K562 (cell line): ENCODE measurements around the gene VDAC1. TPM values are rescaled to one million over a fixed set of nuclear protein-coding genes. Genes with fewer than 3 reads are reported as not detected.

Experiments used
- ARID1B ChIP-seq: fragments of 450-650 bp; IDR thresholded peaks from 2 replicates; pipeline ENCODE4 v1.6.1; 2016; ENCODE audit warnings: antibody characterized with exemption, mild to moderate bottlenecking, inconsistent platforms
- ARNT ChIP-seq, 2 experiments: fragments of 450-650 bp; IDR thresholded peaks; 2 replicates each; pipeline ENCODE4 v1.6.1; 2016; ENCODE audit warnings: mild to moderate bottlenecking in 1 of 2
- BCOR ChIP-seq: fragments of 450-650 bp; IDR thresholded peaks from 2 replicates; pipeline ENCODE4 v1.6.1; 2016
- CBFA2T2 ChIP-seq: fragments of 450-650 bp; conservative IDR thresholded peaks from 2 replicates; pipeline ENCODE4 v1.6.1; 2017; ENCODE audit warnings: mild to moderate bottlenecking
- CBFA2T3 ChIP-seq: fragments of 450-650 bp; IDR thresholded peaks from 2 replicates; pipeline ENCODE4 v1.6.1; 2017
- HSF4 ChIP-seq: fragments of 250-450 bp; sonication (Bioruptor Pico); IDR thresholded peaks from 2 replicates; pipeline ENCODE4 v2.1.2; 2022; ENCODE audit warnings: mild to moderate bottlenecking, moderate library complexity, borderline replicate concordance
- LARP7 ChIP-seq: fragments of 450-650 bp; IDR thresholded peaks from 2 replicates; pipeline ENCODE4 v1.6.1; 2016
- MTF1 ChIP-seq: fragments of 250-450 bp; sonication (Bioruptor Pico); IDR thresholded peaks from 2 replicates; pipeline ENCODE4 v1.9.0; 2021; ENCODE audit warnings: moderate library complexity, mild to moderate bottlenecking, inconsistent platforms, borderline replicate concordance
- NFE2 ChIP-seq: IDR thresholded peaks from 2 replicates; pipeline ENCODE4 v1.6.1; 2014; ENCODE audit warnings: antibody characterized with exemption, low read depth
- NONO ChIP-seq, 2 experiments: fragments of 200-400 bp in 1 of 2; fragments of 450-650 bp in 1 of 2; formaldehyde crosslinking in 1 of 2; IDR thresholded peaks; 2 replicates each; pipeline ENCODE4 v1.6.1; 2017; ENCODE audit warnings: low read depth in 2 of 2, mild to moderate bottlenecking in 2 of 2, moderate library complexity in 2 of 2, low read length in 1 of 2
- RCOR1 ChIP-seq, 2 experiments: IDR thresholded peaks; 2 replicates each; pipeline ENCODE4 v1.6.1; 2012; ENCODE audit warnings: low read depth in 2 of 2, low read length in 2 of 2, borderline replicate concordance in 1 of 2, improper control_type of control experiment in 1 of 2
- SIRT6 ChIP-seq: IDR thresholded peaks from one replicate; pipeline ENCODE4 v1.6.1; 2012; ENCODE audit warnings: low read depth, mild to moderate bottlenecking, control low read depth, inconsistent platforms, low read length, moderate library complexity
- TAL1 ChIP-seq: fragments of 450-650 bp; IDR thresholded peaks from 2 replicates; pipeline ENCODE4 v1.6.1; 2016; ENCODE audit warnings: mild to moderate bottlenecking
- TCF3 ChIP-seq: sonication (generic); formaldehyde crosslinking; IDR thresholded peaks from 2 replicates; pipeline ENCODE4 v1.4.0; 2020; ENCODE audit warnings: mild to moderate bottlenecking, missing genetic modification reagents
- TEAD4 ChIP-seq, 2 experiments: sonication (generic) in 1 of 2; formaldehyde crosslinking in 1 of 2; IDR thresholded peaks; 2 replicates each; pipeline versions ENCODE4 v1.6.1 to v1.8.0; 2012 to 2022; ENCODE audit warnings: borderline replicate concordance in 1 of 2, inconsistent platforms in 1 of 2, low read length in 1 of 2, mild to moderate bottlenecking in 1 of 2, missing genetic modification reagents in 1 of 2
- XRCC4 ChIP-seq: IDR thresholded peaks from one replicate; pipeline ENCODE4 v1.6.1; 2011; ENCODE audit not compliant: insufficient read depth, insufficient read length; ENCODE audit errors: extremely low read depth
- ZBTB17 ChIP-seq: fragments of 450-650 bp; formaldehyde crosslinking; IDR thresholded peaks from 2 replicates; pipeline ENCODE4 v1.4.0; 2020; ENCODE audit warnings: mild to moderate bottlenecking
- ZFP36 ChIP-seq: fragments of 150-350 bp; IDR thresholded peaks from 2 replicates; pipeline ENCODE4 v1.6.1; 2018; ENCODE audit warnings: low read length, low read depth; ENCODE audit not compliant: partially characterized antibody
- ZNF274 ChIP-seq: IDR thresholded peaks from 2 replicates; pipeline ENCODE4 v1.6.1; 2011; ENCODE audit warnings: low read depth, mild to moderate bottlenecking, low read length, moderate library complexity, borderline replicate concordance
- ZNF431 ChIP-seq: sonication (generic); formaldehyde crosslinking; IDR thresholded peaks from 2 replicates; pipeline ENCODE4 v1.8.0; 2022; ENCODE audit warnings: mild to moderate bottlenecking, missing genetic modification reagents
- polyA plus RNA-seq, 8 experiments: library from polyadenylated mRNA; depleted of rRNA in 4 of 8; stranded (reverse) in 5 of 8; unstranded in 3 of 8; fragments of >200 nt; fragmentation: Nextera tagmentation in 2 of 8; fragmentation: Illumina TruSeq in 1 of 8; extraction: Ambion mirVana in 2 of 8; extraction: Trizol in 1 of 8; gene quantifications; 2 replicates each; pipeline versions ENCODE4 v1.2.1 to v1.2.3, GENCODE V29; 2011 to 2014; ENCODE audit warnings: inconsistent platforms in 1 of 8, missing spikeins in 1 of 8
- total RNA-seq, 7 experiments: library from RNA; depleted of rRNA in 6 of 7; stranded (reverse); fragments of >200 nt in 6 of 7; fragmentation: Illumina TruSeq in 2 of 7; extraction: Trizol in 2 of 7; gene quantifications; 2 replicates each; pipeline versions ENCODE4 v1.2.1 to v1.2.3, GENCODE V29; 2011 to 2021; ENCODE audit warnings: low replicate concordance in 1 of 7
- TF ChIP-seq, protein P1 (sequence below): sonication (generic); formaldehyde crosslinking; IDR thresholded peaks from 2 replicates; pipeline ENCODE4 v1.9.0; 2022; ENCODE audit warnings: mild to moderate bottlenecking, missing genetic modification reagents
- TF ChIP-seq, protein P2 (sequence below): fragments of 450-650 bp; IDR thresholded peaks from 2 replicates; pipeline ENCODE4 v1.6.1; 2017; ENCODE audit warnings: antibody characterized with exemption
- TF ChIP-seq, protein P3 (sequence below): fragments of 450-650 bp; IDR thresholded peaks from 2 replicates; pipeline ENCODE4 v1.7.0; 2016; ENCODE audit warnings: borderline replicate concordance
- TF ChIP-seq, protein P4 (sequence below), 2 experiments: fragments of 450-650 bp in 1 of 2; sonication (generic) in 1 of 2; formaldehyde crosslinking in 1 of 2; IDR thresholded peaks in 1 of 2; conservative IDR thresholded peaks in 1 of 2; 2 replicates each; pipeline versions ENCODE4 v1.6.1 to v1.8.1; 2016 to 2023; ENCODE audit warnings: mild to moderate bottlenecking in 2 of 2, moderate library complexity in 2 of 2, inconsistent platforms in 1 of 2, missing genetic modification reagents in 1 of 2

VDAC1 gene
- total and polyA plus RNA-seq, 9 of the 15 experiments (the other 6 are each of a cell fraction or from before 2014, with no cell fraction given), result 168 to 366 (median 293) TPM

DNA sequence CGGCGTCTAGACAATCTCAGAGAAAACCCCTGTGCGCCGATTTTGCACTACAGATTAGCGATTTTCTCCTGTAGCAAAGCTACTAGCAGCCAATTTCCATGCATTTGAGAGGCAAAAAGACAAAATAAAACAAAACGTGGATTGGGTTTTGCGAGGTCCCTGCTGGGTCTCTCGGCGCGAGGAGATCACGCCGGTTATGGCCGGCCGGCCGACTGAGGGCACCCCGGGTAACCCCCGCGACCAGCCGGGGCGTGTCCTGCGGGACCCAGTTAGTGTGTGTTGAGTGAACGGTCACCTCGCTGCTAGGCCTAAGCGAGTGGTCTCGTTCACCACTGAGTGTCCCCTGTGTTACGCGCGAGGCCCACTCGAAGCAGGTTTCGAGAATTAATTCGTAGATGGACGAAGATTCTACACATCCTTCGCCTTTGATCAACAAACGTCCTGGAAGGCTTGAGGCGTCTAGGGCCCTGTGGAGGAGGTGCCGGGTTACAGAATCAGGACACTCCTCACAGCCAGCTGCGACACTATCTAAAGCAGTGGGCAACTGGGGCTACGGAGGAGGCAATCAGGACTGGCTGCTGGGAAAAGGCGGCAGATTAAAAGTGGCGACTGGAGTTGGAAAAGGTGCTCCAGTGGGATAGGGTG lies 764 bp upstream of the VDAC1 start (continued):
- TF ChIP-seq, protein P1, sequence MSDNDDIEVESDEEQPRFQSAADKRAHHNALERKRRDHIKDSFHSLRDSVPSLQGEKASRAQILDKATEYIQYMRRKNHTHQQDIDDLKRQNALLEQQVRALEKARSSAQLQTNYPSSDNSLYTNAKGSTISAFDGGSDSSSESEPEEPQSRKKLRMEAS, result peak; percentile 31; the same call in 1 of the 2 replicates
- 0 out of 2 replicates have a peak, but pooled peaks have one; percentile 5 for TF ChIP-seq TCF3
- peak; percentile 20; the same call in 1 of the 2 replicates for TF ChIP-seq ARID1B
- TF ChIP-seq MTF1, result no peak
- TF ChIP-seq XRCC4, result no peak
- peak; percentile 55 for TF ChIP-seq CBFA2T2
- peak; percentile 74 for TF ChIP-seq CBFA2T3
- peak in 1 of 2 experiments; percentile 44; a peak in 1 of 4 replicates for TF ChIP-seq RCOR1 (IDR thresholded peaks at IDR 0.05; ENCODE audit: borderline replicate concordance in 1 of 2, low read depth in 2 of 2, low read length in 2 of 2)
- TF ChIP-seq ARNT (IDR thresholded peaks at IDR 0.05), result no peak
- no peak for TF ChIP-seq ZNF274
- TF ChIP-seq LARP7, result no peak
- TF ChIP-seq ZNF431 (CRISPR knock-in tag), result 0 out of 2 replicates have a peak, but pooled peaks have one; percentile 38
- no peak for TF ChIP-seq TEAD4 (IDR thresholded peaks at IDR 0.05; ENCODE audit: low read length)
- no peak for TF ChIP-seq TEAD4 (CRISPR knock-in tag; IDR thresholded peaks at IDR 0.05; ENCODE audit: borderline replicate concordance)
- TF ChIP-seq ZFP36, result peak; percentile 79
- TF ChIP-seq, protein P2, sequence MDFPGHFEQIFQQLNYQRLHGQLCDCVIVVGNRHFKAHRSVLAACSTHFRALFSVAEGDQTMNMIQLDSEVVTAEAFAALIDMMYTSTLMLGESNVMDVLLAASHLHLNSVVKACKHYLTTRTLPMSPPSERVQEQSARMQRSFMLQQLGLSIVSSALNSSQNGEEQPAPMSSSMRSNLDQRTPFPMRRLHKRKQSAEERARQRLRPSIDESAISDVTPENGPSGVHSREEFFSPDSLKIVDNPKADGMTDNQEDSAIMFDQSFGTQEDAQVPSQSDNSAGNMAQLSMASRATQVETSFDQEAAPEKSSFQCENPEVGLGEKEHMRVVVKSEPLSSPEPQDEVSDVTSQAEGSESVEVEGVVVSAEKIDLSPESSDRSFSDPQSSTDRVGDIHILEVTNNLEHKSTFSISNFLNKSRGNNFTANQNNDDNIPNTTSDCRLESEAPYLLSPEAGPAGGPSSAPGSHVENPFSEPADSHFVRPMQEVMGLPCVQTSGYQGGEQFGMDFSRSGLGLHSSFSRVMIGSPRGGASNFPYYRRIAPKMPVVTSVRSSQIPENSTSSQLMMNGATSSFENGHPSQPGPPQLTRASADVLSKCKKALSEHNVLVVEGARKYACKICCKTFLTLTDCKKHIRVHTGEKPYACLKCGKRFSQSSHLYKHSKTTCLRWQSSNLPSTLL, result no peak
- peak; percentile 5; the same call in 1 of the 2 replicates for TF ChIP-seq BCOR
- TF ChIP-seq NFE2, result no peak
- peak; percentile 16; the same call in 1 of the 2 replicates for TF ChIP-seq TAL1
- TF ChIP-seq, protein P3, sequence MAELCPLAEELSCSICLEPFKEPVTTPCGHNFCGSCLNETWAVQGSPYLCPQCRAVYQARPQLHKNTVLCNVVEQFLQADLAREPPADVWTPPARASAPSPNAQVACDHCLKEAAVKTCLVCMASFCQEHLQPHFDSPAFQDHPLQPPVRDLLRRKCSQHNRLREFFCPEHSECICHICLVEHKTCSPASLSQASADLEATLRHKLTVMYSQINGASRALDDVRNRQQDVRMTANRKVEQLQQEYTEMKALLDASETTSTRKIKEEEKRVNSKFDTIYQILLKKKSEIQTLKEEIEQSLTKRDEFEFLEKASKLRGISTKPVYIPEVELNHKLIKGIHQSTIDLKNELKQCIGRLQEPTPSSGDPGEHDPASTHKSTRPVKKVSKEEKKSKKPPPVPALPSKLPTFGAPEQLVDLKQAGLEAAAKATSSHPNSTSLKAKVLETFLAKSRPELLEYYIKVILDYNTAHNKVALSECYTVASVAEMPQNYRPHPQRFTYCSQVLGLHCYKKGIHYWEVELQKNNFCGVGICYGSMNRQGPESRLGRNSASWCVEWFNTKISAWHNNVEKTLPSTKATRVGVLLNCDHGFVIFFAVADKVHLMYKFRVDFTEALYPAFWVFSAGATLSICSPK, result no peak
- no peak for TF ChIP-seq HSF4 (CRISPR knock-in tag)
- TF ChIP-seq, protein P4, sequence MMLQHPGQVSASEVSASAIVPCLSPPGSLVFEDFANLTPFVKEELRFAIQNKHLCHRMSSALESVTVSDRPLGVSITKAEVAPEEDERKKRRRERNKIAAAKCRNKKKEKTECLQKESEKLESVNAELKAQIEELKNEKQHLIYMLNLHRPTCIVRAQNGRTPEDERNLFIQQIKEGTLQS (IDR thresholded peaks at IDR 0.05), result no peak
- TF ChIP-seq, protein P4 (CRISPR knock-in tag; conservative IDR thresholded peaks at IDR 0.05), result 0 out of 2 replicates have a peak, but pooled peaks have one; percentile 39
- TF ChIP-seq NONO (IDR thresholded peaks at IDR 0.05; ENCODE audit: low read depth in 2 of 2, low read length in 1 of 2), result no peak
- no peak for TF ChIP-seq ZBTB17 (CRISPR knock-in tag)
- no peak for TF ChIP-seq SIRT6
